Coronary artery (tissue), 2 donors: ENCODE data around the gene CAPS.

Experiments
- DNase-seq: peaks from one replicate; pipeline ENCODE4 v3.0.0-alpha.2; 2017; ENCODE audit warnings: low spot score
- H3K27ac ChIP-seq, 2 donors: fragments of 200-600 bp; sonication (generic); one replicate each; pipeline ENCODE4 v1.5.1; 2016 to 2019
- H3K4me3 ChIP-seq: fragments of 200-600 bp; sonication (generic); 2 replicates; pipeline ENCODE4 v1.5.1; 2016; ENCODE audit warnings: mild to moderate bottlenecking, moderate library complexity
- CTCF ChIP-seq: fragments of 200-600 bp; sonication (generic); IDR thresholded peaks from one replicate; pipeline ENCODE4 v1.5.1; 2019; ENCODE audit warnings: antibody characterized with exemption

The CAPS gene

GRCh38 chr19:5964816-5965565 lies 50.9 kb downstream of the CAPS start:
- Histone ChIP-seq H3K4me3 (no peak overlapping the region), H3K27ac (no peak overlapping the region)
- DNase-seq = no peak
- TF ChIP-seq CTCF = no peak
